Fibroblast of mammary gland (primary cell): ENCODE results near the gene ARSI.

ENCODE experiments used
- DNase-seq: peaks from one replicate; pipeline ENCODE4 v3.0.0-alpha.2; 2010; ENCODE audit warnings: low read depth
- H3K4me3 ChIP-seq: 2 replicates; pipeline ENCODE4 v1.5.1; 2011; ENCODE audit warnings: low read depth, mild to moderate bottlenecking, low read length, moderate library complexity; ENCODE audit not compliant: control insufficient read depth
- CTCF ChIP-seq: conservative IDR thresholded peaks from 2 replicates; pipeline ENCODE4 v1.5.1; 2011; ENCODE audit warnings: low read depth, low read length, inconsistent platforms; ENCODE audit not compliant: control insufficient read depth, insufficient read depth

Gene ARSI

GRCh38 chr5:150322202-150322601, 19.5 kb upstream of the ARSI start:
- TF ChIP-seq CTCF, result no peak
- H3K4me3 ChIP-seq, result no peak overlapping the region
- peak; percentile 64 for DNase-seq

- peak; percentile 29 for DNase-seq
- TF ChIP-seq CTCF, result no peak
- no peak overlapping the region for H3K4me3 ChIP-seq
Observed at GRCh38 chr5:150321784-150322183, 19.1 kb upstream of the ARSI start.

- H3K4me3 ChIP-seq, result no peak overlapping the region
- DNase-seq, result no peak
- TF ChIP-seq CTCF, result no peak
Observed at GRCh38 chr5:150321211-150321610, 18.5 kb upstream of the ARSI start.

GRCh38 chr5:150320044-150320613, 17.4 kb upstream of the ARSI start:
- TF ChIP-seq CTCF, result no peak
- peak; percentile 94 for DNase-seq
- no peak overlapping the region for H3K4me3 ChIP-seq

- no peak for DNase-seq
- no peak for TF ChIP-seq CTCF
- no peak overlapping the region for H3K4me3 ChIP-seq
Observed at GRCh38 chr5:150319484-150319790, 16.7 kb upstream of the ARSI start.

GRCh38 chr5:150318613-150319483, 16.1 kb upstream of the ARSI start:
- no peak overlapping the region for H3K4me3 ChIP-seq
- no peak for TF ChIP-seq CTCF
- DNase-seq, result no peak
